ENCODE data around the gene LRRN3.
A peak's percentile ranks its signal among the peaks of the same experiment; 100 is the strongest.
"Not testable (repeated sequence)": the region's sequence is repeated elsewhere in the genome, so short reads cannot be mapped to it uniquely, and the experiment has no call there.

The LRRN3 gene

DNA sequence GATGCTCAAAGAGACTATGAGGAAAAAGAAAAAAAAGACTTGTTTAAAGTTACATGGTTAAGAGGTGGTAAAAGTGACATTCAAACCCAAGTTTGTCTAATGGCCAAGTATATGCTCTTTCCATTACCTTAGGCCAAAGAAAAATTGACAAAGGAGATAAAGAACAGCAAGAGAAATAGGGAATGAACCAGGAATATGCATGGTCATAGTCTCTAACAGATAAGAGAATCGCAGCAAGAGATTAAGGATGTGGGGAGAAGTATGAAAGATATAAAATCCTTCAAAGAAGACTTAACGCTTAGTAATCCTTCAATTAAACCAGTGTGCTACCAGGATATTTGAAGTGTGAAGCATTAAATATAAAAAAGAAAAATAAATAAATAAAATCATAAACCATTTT lies 23.2 kb upstream of the LRRN3 start:
- Histone ChIP-seq H3K36me3 (ENCODE audit: insufficient read depth, low read length) (peaks cover 8% of the 10 kb centered on the region; the same call in 1 of the 2 replicates), H3K4me3 (ENCODE audit: low read depth in 1 of 2, low read length in 2 of 2) (no peak overlapping the region), H3K9me3 (ENCODE audit: insufficient read depth, low read length, severe bottlenecking) (peaks cover 22% of the 10 kb centered on the region), H3K9ac (ENCODE audit: low read depth, low read length) (no peak overlapping the region), H2AFZ (ENCODE audit: low read depth, low read length) (no peak overlapping the region), H3K27me3 (ENCODE audit: insufficient read depth, low read length, poor library complexity) (no peaks in the 10 kb centered on the region), H3K27ac (ENCODE audit: low read length) (no peak overlapping the region), H3K4me2 (ENCODE audit: insufficient read depth, low read length) (no peak overlapping the region), H3K4me1 (ENCODE audit: insufficient read depth, low read length) (peaks cover 16% of the 10 kb centered on the region), H3K79me2 (ENCODE audit: insufficient read depth, low read length) (no peaks in the 10 kb centered on the region), H4K20me1 (ENCODE audit: insufficient read depth, low read length) (no peaks in the 10 kb centered on the region)
- ATAC-seq (ENCODE audit: insufficient read depth, low read depth) (no peak), DNase-seq (no peak)
- TF ChIP-seq EZH2 (IDR thresholded peaks at IDR 0.05; ENCODE audit: borderline replicate concordance, low read depth, low read length, severe bottlenecking) = no peak
- TF ChIP-seq, protein P1, sequence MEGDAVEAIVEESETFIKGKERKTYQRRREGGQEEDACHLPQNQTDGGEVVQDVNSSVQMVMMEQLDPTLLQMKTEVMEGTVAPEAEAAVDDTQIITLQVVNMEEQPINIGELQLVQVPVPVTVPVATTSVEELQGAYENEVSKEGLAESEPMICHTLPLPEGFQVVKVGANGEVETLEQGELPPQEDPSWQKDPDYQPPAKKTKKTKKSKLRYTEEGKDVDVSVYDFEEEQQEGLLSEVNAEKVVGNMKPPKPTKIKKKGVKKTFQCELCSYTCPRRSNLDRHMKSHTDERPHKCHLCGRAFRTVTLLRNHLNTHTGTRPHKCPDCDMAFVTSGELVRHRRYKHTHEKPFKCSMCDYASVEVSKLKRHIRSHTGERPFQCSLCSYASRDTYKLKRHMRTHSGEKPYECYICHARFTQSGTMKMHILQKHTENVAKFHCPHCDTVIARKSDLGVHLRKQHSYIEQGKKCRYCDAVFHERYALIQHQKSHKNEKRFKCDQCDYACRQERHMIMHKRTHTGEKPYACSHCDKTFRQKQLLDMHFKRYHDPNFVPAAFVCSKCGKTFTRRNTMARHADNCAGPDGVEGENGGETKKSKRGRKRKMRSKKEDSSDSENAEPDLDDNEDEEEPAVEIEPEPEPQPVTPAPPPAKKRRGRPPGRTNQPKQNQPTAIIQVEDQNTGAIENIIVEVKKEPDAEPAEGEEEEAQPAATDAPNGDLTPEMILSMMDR (IDR thresholded peaks at IDR 0.05; ENCODE audit: borderline replicate concordance, extremely low read depth, low read length, poor library complexity, severe bottlenecking) = no peak

DNA sequence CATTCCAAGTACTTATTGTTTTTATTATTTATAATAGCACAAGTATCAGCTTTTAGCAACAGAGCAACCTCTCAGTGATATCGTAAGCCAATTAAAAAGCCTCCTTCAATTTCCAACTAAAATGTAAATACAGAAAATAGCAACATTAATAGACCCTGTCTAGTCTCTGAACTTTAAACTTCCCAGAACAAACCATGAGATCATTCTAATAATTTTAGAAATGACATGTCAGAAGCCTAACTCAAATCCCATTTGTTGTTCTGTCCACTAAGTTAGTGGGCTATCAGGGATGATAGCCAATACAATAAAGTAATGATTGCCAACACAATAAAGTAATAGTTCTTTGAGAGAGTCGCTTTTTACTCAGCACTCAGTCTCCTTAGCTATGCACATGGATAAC lies 22.3 kb upstream of the LRRN3 start:
- H3K27ac ChIP-seq (ENCODE audit: low read length) = no peak overlapping the region
- TF ChIP-seq, protein P1 (IDR thresholded peaks at IDR 0.05; ENCODE audit: borderline replicate concordance, extremely low read depth, low read length, poor library complexity, severe bottlenecking) = no peak
- TF ChIP-seq EZH2 (IDR thresholded peaks at IDR 0.05; ENCODE audit: borderline replicate concordance, low read depth, low read length, severe bottlenecking) = no peak
- ATAC-seq (ENCODE audit: insufficient read depth, low read depth) = no peak
- no peaks in the 10 kb centered on the region for H3K27me3 ChIP-seq (ENCODE audit: insufficient read depth, low read length, poor library complexity)
- no peaks in the 10 kb centered on the region for H3K79me2 ChIP-seq (ENCODE audit: insufficient read depth, low read length)
- H3K9ac ChIP-seq (ENCODE audit: low read depth, low read length) = no peak overlapping the region
- H3K4me2 ChIP-seq (ENCODE audit: insufficient read depth, low read length) = no peak overlapping the region
- H4K20me1 ChIP-seq (ENCODE audit: insufficient read depth, low read length) = no peaks in the 10 kb centered on the region
- no peak overlapping the region for H3K4me3 ChIP-seq (ENCODE audit: low read depth in 1 of 2, low read length in 2 of 2)
- no peak overlapping the region for H2AFZ ChIP-seq (ENCODE audit: low read depth, low read length)
- no peak for DNase-seq
- H3K9me3 ChIP-seq (ENCODE audit: insufficient read depth, low read length, severe bottlenecking) = peaks cover 15% of the 10 kb centered on the region
- H3K36me3 ChIP-seq (ENCODE audit: insufficient read depth, low read length) = no peaks in the 10 kb centered on the region
- H3K4me1 ChIP-seq (ENCODE audit: insufficient read depth, low read length) = peaks cover 19% of the 10 kb centered on the region

DNA sequence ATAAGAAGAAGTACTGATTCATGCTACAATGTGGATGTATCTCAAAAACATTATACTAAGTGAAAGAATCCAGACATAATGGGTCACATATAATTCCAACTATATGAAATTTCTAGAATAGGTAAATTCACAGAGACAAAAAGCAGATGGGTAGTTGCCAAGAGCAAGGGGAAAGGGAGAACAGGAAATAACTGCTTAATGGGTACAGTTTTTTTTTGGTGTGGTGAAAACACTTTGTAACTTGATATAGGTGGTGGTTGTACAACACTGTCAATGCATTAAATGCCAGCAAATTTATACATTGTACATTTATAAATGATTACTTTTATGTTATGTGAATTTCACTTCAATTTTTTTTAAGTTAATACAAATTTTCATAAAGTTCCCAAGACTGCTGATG lies 19.4 kb upstream of the LRRN3 start:
- H3K27ac ChIP-seq (ENCODE audit: low read length) = no peak overlapping the region
- ATAC-seq (ENCODE audit: insufficient read depth, low read depth) (peak; percentile 72), DNase-seq (no peak)
- peaks cover 31% of the 10 kb centered on the region for H3K4me1 ChIP-seq (ENCODE audit: insufficient read depth, low read length)
- no peaks in the 10 kb centered on the region for H3K36me3 ChIP-seq (ENCODE audit: insufficient read depth, low read length)
- H3K4me3 ChIP-seq (ENCODE audit: low read depth in 1 of 2, low read length in 2 of 2) = no peak overlapping the region
- no peaks in the 10 kb centered on the region for H4K20me1 ChIP-seq (ENCODE audit: insufficient read depth, low read length)
- no peaks in the 10 kb centered on the region for H3K9me3 ChIP-seq (ENCODE audit: insufficient read depth, low read length, severe bottlenecking)
- H3K79me2 ChIP-seq (ENCODE audit: insufficient read depth, low read length) = no peaks in the 10 kb centered on the region
- no peak overlapping the region for H3K9ac ChIP-seq (ENCODE audit: low read depth, low read length)
- H2AFZ ChIP-seq (ENCODE audit: low read depth, low read length) = no peak overlapping the region
- no peak overlapping the region; the same call in 1 of the 2 replicates for H3K4me2 ChIP-seq (ENCODE audit: insufficient read depth, low read length)
- TF ChIP-seq EZH2 (IDR thresholded peaks at IDR 0.05; ENCODE audit: borderline replicate concordance, low read depth, low read length, severe bottlenecking) = no peak
- TF ChIP-seq, protein P1 (IDR thresholded peaks at IDR 0.05; ENCODE audit: borderline replicate concordance, extremely low read depth, low read length, poor library complexity, severe bottlenecking) = no peak
- H3K27me3 ChIP-seq (ENCODE audit: insufficient read depth, low read length, poor library complexity) = no peaks in the 10 kb centered on the region

DNA sequence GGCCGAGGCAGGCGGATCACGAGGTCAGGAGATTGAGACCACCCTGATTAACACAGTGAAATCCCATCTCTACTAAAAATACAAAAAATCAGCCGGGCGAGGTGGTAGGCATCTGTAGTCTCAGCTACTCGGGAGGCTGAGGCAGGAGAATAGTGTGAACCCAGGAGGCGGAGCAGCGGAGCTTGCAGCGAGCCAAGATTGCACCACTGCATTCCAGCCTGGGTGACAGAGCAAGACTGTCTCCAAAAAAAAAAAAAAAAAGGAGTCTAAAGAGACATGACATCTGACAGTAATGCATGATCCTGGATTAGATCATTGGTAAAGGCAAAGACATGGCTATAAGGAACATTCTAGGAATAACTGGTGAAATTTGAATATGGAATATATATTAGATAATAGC lies 18.3 kb upstream of the LRRN3 start:
- not testable (repeated sequence) for H3K4me2 ChIP-seq (ENCODE audit: insufficient read depth, low read length); DNase-seq; H3K27ac ChIP-seq (ENCODE audit: low read length); H3K9ac ChIP-seq (ENCODE audit: low read depth, low read length); ATAC-seq (ENCODE audit: insufficient read depth, low read depth); H3K9me3 ChIP-seq (ENCODE audit: insufficient read depth, low read length, severe bottlenecking); H4K20me1 ChIP-seq (ENCODE audit: insufficient read depth, low read length); H3K36me3 ChIP-seq (ENCODE audit: insufficient read depth, low read length); H3K4me3 ChIP-seq (ENCODE audit: low read depth in 1 of 2, low read length in 2 of 2); H3K79me2 ChIP-seq (ENCODE audit: insufficient read depth, low read length); H2AFZ ChIP-seq (ENCODE audit: low read depth, low read length); H3K27me3 ChIP-seq (ENCODE audit: insufficient read depth, low read length, poor library complexity)
- H3K4me1 ChIP-seq (ENCODE audit: insufficient read depth, low read length) = peaks cover 31% of the 10 kb centered on the region
